ENCODE measurements around the gene C17orf100. TPM values are rescaled to one million over a fixed set of nuclear protein-coding genes. Genes with fewer than 3 reads are reported as not detected.

Gene C17orf100
- total and polyA plus RNA-seq, 9 of the 15 experiments (the other 6 are each of a cell fraction or from before 2014, with no cell fraction given), result 0.04 to 1.7 (median 0.43) TPM

DNA sequence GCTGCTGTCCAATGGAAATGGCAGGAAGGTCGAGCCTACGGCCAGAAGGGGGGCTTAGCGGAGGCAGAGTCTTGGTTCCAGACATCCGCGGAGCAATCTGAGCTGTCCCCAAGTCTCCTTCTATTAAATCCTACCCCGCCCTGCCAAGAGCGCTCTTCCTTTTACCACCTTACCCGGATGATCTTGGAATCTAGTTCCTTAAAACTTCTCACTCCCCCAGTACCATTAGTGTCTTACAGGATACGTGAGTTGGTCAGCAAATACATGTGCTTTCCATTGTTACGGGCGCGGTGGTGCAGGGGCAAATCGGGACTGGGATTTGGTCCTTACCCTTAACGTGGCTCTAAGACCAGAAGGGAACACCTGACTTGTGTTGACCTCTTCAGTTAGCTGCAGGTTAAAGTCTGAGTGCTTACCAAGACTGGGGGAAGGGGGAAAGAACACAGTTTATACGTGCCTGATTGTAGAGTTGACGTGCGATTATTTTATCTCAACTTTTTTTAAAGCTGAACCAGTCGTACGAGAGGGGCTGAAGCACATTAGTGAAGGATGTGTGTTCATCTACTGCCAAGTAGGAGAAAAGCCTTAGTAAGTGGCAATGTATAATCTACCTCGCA, 10.2 kb upstream of the C17orf100 start (continued):
- TF ChIP-seq FOXK2 (conservative IDR thresholded peaks at IDR 0.05 in 1 of 2, IDR thresholded peaks at IDR 0.05 in 1 of 2; ENCODE audit: low read depth in 2 of 2) (peak in 1 of 2 experiments; percentile 41; a peak in 1 of 4 replicates), KLF13 (tag; IDR thresholded peaks at IDR 0.05; ENCODE audit: borderline replicate concordance, low read depth) (no peak), HDAC3 (IDR thresholded peaks at IDR 0.05; ENCODE audit: borderline replicate concordance, partially characterized antibody) (no peak), DIDO1 (tag; IDR thresholded peaks at IDR 0.05; ENCODE audit: low read depth) (no peak), U2AF1 (optimal IDR thresholded peaks at IDR 0.05; ENCODE audit: low read depth, low read length) (no peak), RBFOX2 (IDR thresholded peaks at IDR 0.05; ENCODE audit: low read depth, low read length) (no peak), ZNF778 (CRISPR knock-in tag; IDR thresholded peaks at IDR 0.05) (no peak), SRSF1 (IDR thresholded peaks at IDR 0.05; ENCODE audit: low read depth, low read length) (no peak), MECOM (CRISPR knock-in tag; IDR thresholded peaks at IDR 0.05) (no peak), SOX6 (IDR thresholded peaks at IDR 0.05) (no peak), KDM4B (IDR thresholded peaks at IDR 0.05; ENCODE audit: borderline replicate concordance in 2 of 2, low read depth in 1 of 2) (no peak)
- TF ChIP-seq, protein P1, sequence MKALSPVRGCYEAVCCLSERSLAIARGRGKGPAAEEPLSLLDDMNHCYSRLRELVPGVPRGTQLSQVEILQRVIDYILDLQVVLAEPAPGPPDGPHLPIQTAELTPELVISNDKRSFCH (CRISPR knock-in tag; IDR thresholded peaks at IDR 0.05), result no peak
- TF ChIP-seq, protein P1 (tag; IDR thresholded peaks at IDR 0.05), result no peak
- TF ChIP-seq, protein P2, sequence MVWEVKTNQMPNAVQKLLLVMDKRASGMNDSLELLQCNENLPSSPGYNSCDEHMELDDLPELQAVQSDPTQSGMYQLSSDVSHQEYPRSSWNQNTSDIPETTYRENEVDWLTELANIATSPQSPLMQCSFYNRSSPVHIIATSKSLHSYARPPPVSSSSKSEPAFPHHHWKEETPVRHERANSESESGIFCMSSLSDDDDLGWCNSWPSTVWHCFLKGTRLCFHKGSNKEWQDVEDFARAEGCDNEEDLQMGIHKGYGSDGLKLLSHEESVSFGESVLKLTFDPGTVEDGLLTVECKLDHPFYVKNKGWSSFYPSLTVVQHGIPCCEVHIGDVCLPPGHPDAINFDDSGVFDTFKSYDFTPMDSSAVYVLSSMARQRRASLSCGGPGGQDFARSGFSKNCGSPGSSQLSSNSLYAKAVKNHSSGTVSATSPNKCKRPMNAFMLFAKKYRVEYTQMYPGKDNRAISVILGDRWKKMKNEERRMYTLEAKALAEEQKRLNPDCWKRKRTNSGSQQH (CRISPR knock-in tag; IDR thresholded peaks at IDR 0.05), result no peak
- TF ChIP-seq, protein P3, sequence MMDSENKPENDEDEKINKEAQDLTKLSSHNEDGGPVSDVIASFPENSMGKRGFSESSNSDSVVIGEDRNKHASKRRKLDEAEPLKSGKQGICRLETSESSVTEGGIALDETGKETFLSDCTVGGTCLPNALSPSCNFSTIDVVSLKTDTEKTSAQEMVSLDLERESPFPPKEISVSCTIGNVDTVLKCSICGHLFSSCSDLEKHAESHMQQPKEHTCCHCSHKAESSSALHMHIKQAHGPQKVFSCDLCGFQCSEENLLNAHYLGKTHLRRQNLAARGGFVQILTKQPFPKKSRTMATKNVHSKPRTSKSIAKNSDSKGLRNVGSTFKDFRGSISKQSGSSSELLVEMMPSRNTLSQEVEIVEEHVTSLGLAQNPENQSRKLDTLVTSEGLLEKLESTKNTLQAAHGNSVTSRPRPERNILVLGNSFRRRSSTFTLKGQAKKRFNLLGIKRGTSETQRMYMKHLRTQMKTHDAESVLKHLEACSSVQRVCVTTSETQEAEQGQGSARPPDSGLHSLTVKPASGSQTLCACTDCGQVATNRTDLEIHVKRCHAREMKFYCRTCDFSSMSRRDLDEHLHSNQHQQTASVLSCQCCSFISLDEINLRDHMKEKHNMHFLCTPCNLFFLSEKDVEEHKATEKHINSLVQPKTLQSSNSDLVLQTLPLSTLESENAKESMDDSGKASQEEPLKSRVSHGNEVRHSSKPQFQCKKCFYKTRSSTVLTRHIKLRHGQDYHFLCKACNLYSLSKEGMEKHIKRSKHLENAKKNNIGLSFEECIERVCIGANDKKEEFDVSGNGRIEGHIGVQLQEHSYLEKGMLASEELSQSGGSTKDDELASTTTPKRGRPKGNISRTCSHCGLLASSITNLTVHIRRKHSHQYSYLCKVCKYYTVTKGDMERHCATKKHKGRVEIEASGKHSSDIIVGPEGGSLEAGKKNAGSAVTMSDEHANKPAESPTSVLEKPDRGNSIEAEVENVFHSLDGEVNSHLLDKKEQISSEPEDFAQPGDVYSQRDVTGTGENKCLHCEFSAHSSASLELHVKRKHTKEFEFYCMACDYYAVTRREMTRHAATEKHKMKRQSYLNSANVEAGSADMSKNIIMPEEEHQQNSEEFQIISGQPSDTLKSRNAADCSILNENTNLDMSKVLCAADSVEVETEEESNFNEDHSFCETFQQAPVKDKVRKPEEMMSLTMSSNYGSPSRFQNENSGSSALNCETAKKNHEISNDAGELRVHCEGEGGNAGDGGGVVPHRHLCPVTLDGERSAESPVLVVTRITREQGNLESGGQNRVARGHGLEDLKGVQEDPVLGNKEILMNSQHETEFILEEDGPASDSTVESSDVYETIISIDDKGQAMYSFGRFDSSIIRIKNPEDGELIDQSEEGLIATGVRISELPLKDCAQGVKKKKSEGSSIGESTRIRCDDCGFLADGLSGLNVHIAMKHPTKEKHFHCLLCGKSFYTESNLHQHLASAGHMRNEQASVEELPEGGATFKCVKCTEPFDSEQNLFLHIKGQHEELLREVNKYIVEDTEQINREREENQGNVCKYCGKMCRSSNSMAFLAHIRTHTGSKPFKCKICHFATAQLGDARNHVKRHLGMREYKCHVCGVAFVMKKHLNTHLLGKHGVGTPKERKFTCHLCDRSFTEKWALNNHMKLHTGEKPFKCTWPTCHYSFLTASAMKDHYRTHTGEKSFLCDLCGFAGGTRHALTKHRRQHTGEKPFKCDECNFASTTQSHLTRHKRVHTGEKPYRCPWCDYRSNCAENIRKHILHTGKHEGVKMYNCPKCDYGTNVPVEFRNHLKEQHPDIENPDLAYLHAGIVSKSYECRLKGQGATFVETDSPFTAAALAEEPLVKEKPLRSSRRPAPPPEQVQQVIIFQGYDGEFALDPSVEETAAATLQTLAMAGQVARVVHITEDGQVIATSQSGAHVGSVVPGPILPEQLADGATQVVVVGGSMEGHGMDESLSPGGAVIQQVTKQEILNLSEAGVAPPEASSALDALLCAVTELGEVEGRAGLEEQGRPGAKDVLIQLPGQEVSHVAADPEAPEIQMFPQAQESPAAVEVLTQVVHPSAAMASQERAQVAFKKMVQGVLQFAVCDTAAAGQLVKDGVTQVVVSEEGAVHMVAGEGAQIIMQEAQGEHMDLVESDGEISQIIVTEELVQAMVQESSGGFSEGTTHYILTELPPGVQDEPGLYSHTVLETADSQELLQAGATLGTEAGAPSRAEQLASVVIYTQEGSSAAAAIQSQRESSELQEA (IDR thresholded peaks at IDR 0.05; ENCODE audit: low read depth), result no peak

All from K562 (cell line).